CD8-positive, alpha-beta memory T cell (primary cell): ENCODE data around the gene ZNF664. TPM values are rescaled to one million over a fixed set of nuclear protein-coding genes. Genes with fewer than 3 reads are reported as not detected.
A peak's percentile ranks its signal among the peaks of the same experiment; 100 is the strongest.

Experiments used
- CTCF ChIA-PET: fragments of 350-600 bp; sonication (Branson Sonifier 250); formaldehyde crosslinking; loops from one replicate; lab custom pipeline; 2021; ENCODE audit warnings: antibody characterized with exemption; lab: Charles Lee
- POLR2A ChIA-PET: fragments of 350-600 bp; sonication (Branson Sonifier 250); formaldehyde crosslinking; loops from one replicate; lab custom pipeline; 2021; ENCODE audit warnings: antibody characterized with exemption; lab: Charles Lee
- DNase-seq, 5 donors: peaks; one replicate each; pipeline versions ENCODE4 v3.0.0 to v3.0.0-alpha.2; 2020 to 2022; ENCODE audit warnings: mixed read lengths in 1 of 5
- H3K27ac ChIP-seq: one replicate; pipeline ENCODE4 v1.7.0; 2013; ENCODE audit warnings: low read depth, mild to moderate bottlenecking, low read length, moderate library complexity
- H3K27me3 ChIP-seq: 2 replicates; pipeline ENCODE4 v1.7.0; 2013; ENCODE audit warnings: low read length, mild to moderate bottlenecking; ENCODE audit not compliant: insufficient read depth, poor library complexity, severe bottlenecking
- H3K36me3 ChIP-seq: 2 replicates; pipeline ENCODE4 v1.7.0; 2013; ENCODE audit warnings: mild to moderate bottlenecking, low read length, moderate library complexity; ENCODE audit not compliant: insufficient read depth
- H3K4me1 ChIP-seq: 2 replicates; pipeline ENCODE4 v1.7.0; 2013; ENCODE audit warnings: mild to moderate bottlenecking, low read length, moderate library complexity; ENCODE audit not compliant: insufficient read depth
- H3K4me3 ChIP-seq: 2 replicates; pipeline ENCODE4 v1.7.0; 2013; ENCODE audit warnings: mild to moderate bottlenecking, low read length
- H3K9me3 ChIP-seq: 2 replicates; pipeline ENCODE4 v1.7.0; 2013; ENCODE audit warnings: mild to moderate bottlenecking, low read length
- H3K27ac Mint-ChIP-seq, 8 donors: one replicate each; pipeline ENCODE4 v1.8.0; 2020 to 2021; ENCODE audit warnings: mixed read lengths in 8 of 8, mild to moderate bottlenecking in 6 of 8, inconsistent platforms in 3 of 8, moderate library complexity in 3 of 8
- H3K27me3 Mint-ChIP-seq, 2 donors: one replicate each; pipeline ENCODE4 v1.8.0; 2020 to 2021; ENCODE audit warnings: mixed read lengths in 2 of 2, mild to moderate bottlenecking in 1 of 2, moderate library complexity in 1 of 2
- H3K36me3 Mint-ChIP-seq, 3 donors: one replicate each; pipeline ENCODE4 v1.8.0; 2020 to 2021; ENCODE audit warnings: mixed read lengths in 3 of 3, inconsistent platforms in 1 of 3, mild to moderate bottlenecking in 1 of 3
- H3K4me1 Mint-ChIP-seq, 3 donors: one replicate each; pipeline ENCODE4 v1.8.0; 2020 to 2021; ENCODE audit warnings: mixed read lengths in 3 of 3, inconsistent platforms in 1 of 3, mild to moderate bottlenecking in 1 of 3
- H3K4me3 Mint-ChIP-seq, 7 donors: one replicate each; pipeline ENCODE4 v1.8.0; 2020 to 2021; ENCODE audit warnings: mixed read lengths in 7 of 7, mild to moderate bottlenecking in 6 of 7, moderate library complexity in 4 of 7, inconsistent platforms in 2 of 7
- H3K9me3 Mint-ChIP-seq, 5 donors: one replicate each; pipeline ENCODE4 v1.8.0; 2020 to 2022; ENCODE audit warnings: mixed read lengths in 5 of 5, mild to moderate bottlenecking in 3 of 5, moderate library complexity in 2 of 5, inconsistent platforms in 1 of 5
- polyA plus RNA-seq: library from polyadenylated mRNA; unstranded; fragments of 300-500 nt; fragmentation: Illumina TruSeq; gene quantifications from one replicate; pipeline ENCODE4 v1.2.3, GENCODE V29; 2021
- total RNA-seq, 2 experiments: library from RNA; stranded (reverse); gene quantifications; one replicate each; pipeline ENCODE4 v1.2.3, GENCODE V29; 2021

ZNF664 gene
- total and polyA plus RNA-seq, 3 experiments from 2014 or later, result 10.8 to 75.8 (median 73.0) TPM

DNA sequence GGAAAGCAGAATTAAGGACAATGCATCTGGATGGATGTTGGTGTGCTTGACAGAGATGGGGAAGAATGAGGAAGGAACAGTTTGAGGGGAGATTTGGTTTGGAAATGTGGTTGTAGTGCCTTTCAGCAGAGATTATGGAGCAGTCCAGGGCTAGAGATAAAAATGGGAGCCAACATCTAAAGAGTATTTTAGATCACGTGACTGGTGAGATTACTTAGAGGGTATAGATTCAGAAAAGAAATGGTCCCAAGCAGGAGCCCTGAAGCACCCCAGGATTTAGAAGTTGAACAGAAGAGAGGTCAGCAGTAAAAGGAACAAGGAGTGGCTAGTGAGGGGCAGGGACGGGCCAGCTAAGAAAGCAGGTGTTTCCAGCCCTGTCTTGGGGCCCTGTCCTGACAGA is 29.6 kb downstream of the ZNF664 start:
- no peak for DNase-seq
- Histone ChIP-seq H3K4me1 (peaks cover 18% of the 10 kb centered on the region), H3K36me3 (peaks cover 14% of the 10 kb centered on the region), H3K27me3 (no peaks in the 10 kb centered on the region), H3K27ac (no peak overlapping the region), H3K4me3 (no peak overlapping the region), H3K9me3 (no peaks in the 10 kb centered on the region)
- peaks cover 0 to 37% (median 10%) of the 10 kb centered on the region in 3 donors for H3K36me3 Mint-ChIP-seq
- H3K9me3 Mint-ChIP-seq, result no peaks in the 10 kb centered on the region
- CTCF ChIA-PET, result interaction anchor here (1.1 kb wide), 1 partner anchor 16 kb away, joined by 4 read pairs; no protein-coding TSS in a partner anchor
- no peaks in the 10 kb centered on the region for H3K27me3 Mint-ChIP-seq
- peaks cover 17 to 34% (median 21%) of the 10 kb centered on the region in 3 donors for H3K4me1 Mint-ChIP-seq
- no peak overlapping the region for H3K27ac Mint-ChIP-seq
- POLR2A ChIA-PET, result interaction anchor here (0.7 kb wide), 1 partner anchor 783 kb away, joined by 3 read pairs; no protein-coding TSS in a partner anchor
- no peak overlapping the region for H3K4me3 Mint-ChIP-seq

DNA sequence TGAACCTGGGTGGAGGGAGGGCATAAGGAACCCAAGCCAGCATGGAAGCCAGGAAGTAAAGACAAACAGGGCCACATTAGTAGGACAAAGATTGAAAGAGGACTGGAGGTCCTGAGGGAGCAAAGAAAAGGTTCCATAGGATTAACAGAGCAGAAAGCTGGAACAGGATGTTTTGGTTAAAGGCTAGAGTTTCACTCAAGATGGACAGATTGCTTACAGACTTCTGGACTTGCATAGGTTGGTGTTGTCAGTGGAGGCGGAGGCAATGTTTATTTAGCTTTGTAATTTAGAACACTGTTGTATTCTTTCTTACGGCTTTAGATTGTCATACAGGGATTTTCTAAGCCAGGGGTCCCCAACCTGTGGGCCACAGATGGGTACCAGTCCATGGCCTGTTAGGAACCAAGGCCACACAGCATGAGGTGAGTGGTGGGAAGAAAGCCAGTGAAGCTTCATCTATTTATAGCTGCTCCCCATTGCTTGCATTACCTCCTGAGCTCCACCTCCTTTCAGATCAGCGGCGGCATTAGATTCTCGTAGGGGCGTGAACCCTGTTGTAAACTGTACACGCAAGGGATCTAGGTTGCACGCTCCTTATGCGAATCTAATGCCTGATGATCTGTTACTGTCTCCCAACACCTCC is 31.3 kb downstream of the ZNF664 start:
- Histone ChIP-seq H3K36me3 (peaks cover 9% of the 10 kb centered on the region), H3K4me3 (no peak overlapping the region), H3K27me3 (no peaks in the 10 kb centered on the region), H3K9me3 (no peaks in the 10 kb centered on the region), H3K4me1 (peaks cover 25% of the 10 kb centered on the region), H3K27ac (no peak overlapping the region)
- Mint-ChIP-seq H3K4me3 (no peak overlapping the region), H3K27ac (peak overlapping the region in 1 of 8 donors; percentile 43), H3K36me3 (peaks cover 0 to 22% (median 9%) of the 10 kb centered on the region in 3 donors), H3K9me3 (no peaks in the 10 kb centered on the region), H3K4me1 (peaks cover 17 to 34% (median 29%) of the 10 kb centered on the region in 3 donors), H3K27me3 (no peaks in the 10 kb centered on the region)
- ChIA-PET CTCF (interaction anchor here (1.5 kb wide), 1 partner anchor 8 kb away, joined by 3 read pairs; no protein-coding TSS in a partner anchor), POLR2A (no interaction called here)
- DNase-seq, result no peak

DNA sequence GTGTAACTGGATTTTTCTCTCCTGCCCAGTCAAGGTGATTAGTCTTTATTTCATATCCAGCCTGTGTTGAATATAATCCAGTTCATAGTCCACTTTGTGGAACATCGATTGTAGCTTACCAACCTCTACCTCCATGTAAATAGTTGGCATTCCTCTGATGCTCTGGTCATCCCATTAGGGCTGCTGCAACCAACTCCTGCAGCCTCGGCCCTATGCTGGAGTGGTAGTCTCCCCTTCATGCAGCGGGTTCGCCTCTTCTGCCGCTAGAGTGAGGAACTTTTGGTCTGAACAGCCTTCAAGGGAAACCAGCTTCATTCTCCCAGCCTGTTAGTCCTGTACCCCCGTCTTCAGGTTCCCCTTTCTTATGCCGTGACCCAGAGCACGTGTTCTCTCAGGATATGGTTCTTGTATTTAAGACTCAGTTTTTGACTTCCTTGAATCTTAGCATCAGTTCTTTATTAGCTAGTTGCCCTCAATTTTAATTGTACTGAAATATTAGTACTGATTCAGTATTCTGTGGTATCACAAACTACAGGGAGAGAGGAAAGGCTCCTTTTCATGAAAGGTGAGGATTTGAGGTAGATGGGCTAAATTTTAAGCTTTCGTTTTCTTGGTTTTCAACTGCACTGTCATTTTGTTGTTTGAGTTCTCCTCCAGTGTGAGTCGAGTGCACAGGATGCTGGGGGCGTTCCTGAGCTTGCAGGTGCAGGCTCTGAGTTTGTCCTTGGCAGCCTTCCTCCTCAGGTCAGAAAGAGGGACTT is 33.2 kb downstream of the ZNF664 start:
- peak overlapping the region; percentile 32 for H3K4me3 ChIP-seq

DNA sequence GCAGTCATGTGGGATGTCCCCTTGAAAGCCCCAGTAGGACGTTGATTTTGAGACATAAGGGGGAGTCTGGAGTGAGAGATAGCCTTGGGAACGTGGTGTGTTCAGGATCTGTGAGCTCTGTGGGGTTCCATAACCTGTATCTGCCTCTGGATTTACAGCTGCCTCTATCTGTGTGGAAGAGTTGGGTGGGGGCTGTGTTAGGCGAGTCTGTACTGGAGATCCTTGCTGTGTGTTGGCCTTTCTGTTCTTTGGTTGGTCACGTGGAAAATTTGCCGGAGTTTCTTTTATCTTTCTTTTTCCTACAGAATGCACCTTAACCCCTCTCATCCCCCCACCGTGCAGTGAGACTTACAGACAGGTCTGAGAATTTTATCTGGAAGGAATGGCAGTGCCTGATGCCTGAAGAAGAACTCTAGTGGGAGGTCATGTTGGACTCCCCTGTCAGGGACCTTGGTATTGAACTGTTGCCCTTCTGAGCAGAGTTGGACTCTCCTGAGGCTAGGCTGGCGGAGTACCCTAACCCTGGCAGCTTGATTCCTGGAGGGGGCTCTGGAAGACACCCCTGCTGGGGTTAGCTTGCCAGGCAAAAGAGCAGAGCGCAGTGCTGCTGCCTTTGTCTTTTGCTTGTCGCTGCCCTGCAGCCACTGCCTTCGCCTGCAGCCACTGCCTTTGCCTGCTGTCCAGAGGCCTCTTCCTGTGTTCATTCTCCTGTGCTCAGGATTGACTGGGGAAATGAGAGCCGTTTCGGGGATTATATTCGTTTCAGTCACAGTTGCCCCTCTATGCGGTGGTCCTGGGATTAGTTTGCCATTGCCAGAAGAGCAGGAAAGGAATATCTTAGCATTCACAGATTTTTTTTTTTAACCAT is 34.1 kb downstream of the ZNF664 start:
- ChIA-PET POLR2A (no interaction called here), CTCF (no interaction called here)
- Histone ChIP-seq H3K4me3 (peak overlapping the region; percentile 32), H3K27ac (no peak overlapping the region), H3K27me3 (no peaks in the 10 kb centered on the region), H3K4me1 (peaks cover 25% of the 10 kb centered on the region), H3K9me3 (no peaks in the 10 kb centered on the region), H3K36me3 (peaks cover 16% of the 10 kb centered on the region)
- Mint-ChIP-seq H3K27me3 (no peaks in the 10 kb centered on the region), H3K4me3 (no peak overlapping the region), H3K36me3 (peaks cover 2 to 40% (median 20%) of the 10 kb centered on the region in 3 donors), H3K9me3 (no peaks in the 10 kb centered on the region), H3K27ac (peak overlapping the region in 3 of 8 donors; percentile 42 to 88 (median 48)), H3K4me1 (peaks cover 17 to 34% (median 29%) of the 10 kb centered on the region in 3 donors)
- DNase-seq, result no peak

More for the DNA sequence above, 33.2 kb downstream of the ZNF664 start:
- Histone ChIP-seq H3K4me1 (peaks cover 25% of the 10 kb centered on the region), H3K27ac (no peak overlapping the region), H3K27me3 (no peaks in the 10 kb centered on the region), H3K9me3 (no peaks in the 10 kb centered on the region), H3K36me3 (peaks cover 9% of the 10 kb centered on the region)
- Mint-ChIP-seq H3K4me1 (peaks cover 17 to 34% (median 29%) of the 10 kb centered on the region in 3 donors), H3K27ac (peak overlapping the region in 6 of 8 donors; percentile 41 to 88 (median 50)), H3K9me3 (no peaks in the 10 kb centered on the region), H3K36me3 (peaks cover 0 to 33% (median 14%) of the 10 kb centered on the region in 3 donors), H3K4me3 (peak overlapping the region in 2 of 7 donors; percentile 29 to 52), H3K27me3 (no peaks in the 10 kb centered on the region)
- ChIA-PET POLR2A (no interaction called here), CTCF (no interaction called here)
- peak in 1 of 5 donors; percentile 34 for DNase-seq

DNA sequence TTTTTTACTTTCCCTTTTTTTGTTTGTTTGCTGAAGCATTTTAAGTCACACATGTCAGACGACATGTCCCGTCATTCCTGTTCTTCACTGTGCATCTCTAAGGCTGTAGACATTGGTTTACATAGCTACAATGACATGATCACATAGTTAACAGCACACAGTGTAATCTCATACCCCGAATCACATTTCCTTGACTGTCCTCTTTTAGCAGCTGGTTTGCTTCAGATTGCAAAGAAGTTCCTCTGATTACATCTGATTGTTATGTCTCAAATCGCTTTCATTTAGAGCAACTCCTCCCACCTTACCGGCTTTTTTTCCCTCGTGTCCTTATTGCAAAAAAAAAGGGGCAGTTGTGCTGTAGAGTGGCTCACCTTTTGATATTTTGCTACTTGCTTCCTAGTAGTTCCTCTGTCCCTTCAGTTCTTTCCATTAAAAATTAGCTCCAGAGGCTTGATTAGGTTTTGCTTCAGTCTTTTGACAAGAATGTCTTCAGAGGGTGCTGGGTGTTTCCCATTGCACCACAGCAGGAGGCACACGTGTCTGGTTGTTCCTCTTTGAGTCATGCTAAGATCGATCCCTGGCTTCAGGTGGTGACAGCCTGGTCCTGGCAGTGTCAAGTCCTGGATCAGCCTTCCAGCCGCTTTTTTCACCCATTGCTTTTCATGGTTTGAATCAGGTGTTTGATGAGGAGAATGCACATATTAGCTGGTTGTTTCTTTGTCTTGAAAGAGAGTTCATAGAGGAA is 35.0 kb downstream of the ZNF664 start:
- Mint-ChIP-seq H3K4me1 (peaks cover 17 to 34% (median 29%) of the 10 kb centered on the region in 3 donors), H3K4me3 (no peak overlapping the region), H3K27me3 (no peaks in the 10 kb centered on the region), H3K27ac (peak overlapping the region in 5 of 8 donors; percentile 7 to 72 (median 28)), H3K36me3 (peaks cover 9 to 49% (median 26%) of the 10 kb centered on the region in 3 donors), H3K9me3 (no peaks in the 10 kb centered on the region)
- CTCF ChIA-PET, result no interaction called here
- DNase-seq, result no peak
- H3K9me3 ChIP-seq, result no peaks in the 10 kb centered on the region
- H3K27me3 ChIP-seq, result no peaks in the 10 kb centered on the region
- no peak overlapping the region for H3K4me3 ChIP-seq
- H3K4me1 ChIP-seq, result peaks cover 25% of the 10 kb centered on the region
- H3K27ac ChIP-seq, result no peak overlapping the region
- POLR2A ChIA-PET, result no interaction called here
- H3K36me3 ChIP-seq, result peaks cover 24% of the 10 kb centered on the region

DNA sequence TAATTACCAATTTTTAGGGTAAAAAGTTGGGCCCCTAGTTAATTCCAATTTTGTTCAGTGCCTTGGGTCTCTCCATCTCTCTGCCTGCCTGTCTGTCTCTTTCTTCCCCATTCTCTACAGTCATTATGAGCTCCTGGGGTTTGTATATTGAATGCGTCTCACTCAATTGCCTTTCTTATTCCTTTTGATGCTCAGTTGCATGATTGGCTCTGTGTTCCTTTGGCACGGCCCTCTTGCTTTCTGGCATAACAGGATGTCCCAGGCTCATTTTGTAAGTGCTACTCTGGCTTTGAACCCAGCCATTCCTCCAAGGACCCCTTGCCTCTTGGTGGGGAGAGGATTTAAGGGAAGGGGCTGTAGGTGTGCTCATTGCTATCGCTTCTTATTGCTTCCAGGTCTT is 35.6 kb downstream of the ZNF664 start:
- H3K27ac ChIP-seq, result no peak overlapping the region
- Mint-ChIP-seq H3K27ac (peak overlapping the region in 3 of 8 donors; percentile 7 to 72 (median 33)), H3K4me3 (peak overlapping the region in 1 of 7 donors; percentile 25), H3K27me3 (no peaks in the 10 kb centered on the region), H3K4me1 (peaks cover 17 to 34% (median 29%) of the 10 kb centered on the region in 3 donors), H3K9me3 (no peaks in the 10 kb centered on the region), H3K36me3 (peaks cover 15 to 55% (median 32%) of the 10 kb centered on the region in 3 donors)
- H3K27me3 ChIP-seq, result no peaks in the 10 kb centered on the region
- H3K4me3 ChIP-seq, result no peak overlapping the region
- peaks cover 25% of the 10 kb centered on the region for H3K4me1 ChIP-seq
- ChIA-PET POLR2A (no interaction called here), CTCF (no interaction called here)
- H3K36me3 ChIP-seq, result peaks cover 26% of the 10 kb centered on the region
- DNase-seq, result no peak
- H3K9me3 ChIP-seq, result no peaks in the 10 kb centered on the region

DNA sequence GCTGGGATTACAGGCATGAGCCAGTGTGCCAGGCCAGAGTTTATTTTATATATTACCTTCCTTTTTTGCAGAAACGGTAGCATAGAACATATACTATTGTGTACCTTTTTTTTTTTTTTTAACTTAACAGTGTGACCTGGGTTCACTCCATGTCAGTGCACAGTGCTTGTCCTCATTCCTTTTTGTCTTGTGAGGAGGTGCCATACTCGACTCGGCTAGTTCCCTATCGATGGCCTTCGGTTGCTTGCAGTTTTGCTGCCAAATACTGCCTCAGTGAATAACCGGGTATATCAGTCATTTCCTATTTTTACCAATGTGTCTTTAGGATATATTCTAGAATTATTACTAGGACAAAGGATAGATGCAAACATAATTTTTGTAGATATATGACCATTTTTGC is 36.8 kb downstream of the ZNF664 start:
- CTCF ChIA-PET, result no interaction called here
- POLR2A ChIA-PET, result no interaction called here
- H3K27me3 Mint-ChIP-seq, result no peaks in the 10 kb centered on the region
- peaks cover 25% of the 10 kb centered on the region for H3K4me1 ChIP-seq
- no peak overlapping the region for H3K27ac Mint-ChIP-seq
- no peaks in the 10 kb centered on the region for H3K9me3 ChIP-seq
- H3K27me3 ChIP-seq, result no peaks in the 10 kb centered on the region
- H3K27ac ChIP-seq, result no peak overlapping the region
- no peak for DNase-seq
- peaks cover 18% of the 10 kb centered on the region for H3K36me3 ChIP-seq
- H3K4me3 ChIP-seq, result no peak overlapping the region
- no peaks in the 10 kb centered on the region for H3K9me3 Mint-ChIP-seq
- no peak overlapping the region for H3K4me3 Mint-ChIP-seq
- peaks cover 17 to 61% (median 39%) of the 10 kb centered on the region in 3 donors for H3K36me3 Mint-ChIP-seq
- H3K4me1 Mint-ChIP-seq, result peaks cover 17 to 34% (median 29%) of the 10 kb centered on the region in 3 donors
